ENCODE data around the gene PTPN14.

DNA sequence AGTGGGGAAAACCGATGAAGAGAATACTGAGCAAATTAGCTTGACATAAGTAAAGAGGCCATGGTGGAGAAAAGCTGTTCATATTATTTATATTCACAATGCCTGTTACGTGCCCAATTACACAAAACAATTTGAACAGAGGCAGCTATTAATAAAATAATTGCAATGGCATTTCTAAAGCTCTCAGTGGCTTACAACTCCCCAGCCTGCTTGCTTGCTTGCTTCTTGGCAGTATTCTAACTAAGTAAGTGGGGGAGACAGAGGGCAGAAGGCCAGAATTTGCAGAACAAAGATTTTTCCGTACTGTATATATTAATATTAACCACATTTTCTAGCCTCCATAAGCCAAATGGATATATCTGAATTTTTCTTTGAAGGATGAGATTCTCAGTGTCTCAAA is 12.9 kb downstream of the PTPN14 start:
- TF ChIP-seq, protein P1, sequence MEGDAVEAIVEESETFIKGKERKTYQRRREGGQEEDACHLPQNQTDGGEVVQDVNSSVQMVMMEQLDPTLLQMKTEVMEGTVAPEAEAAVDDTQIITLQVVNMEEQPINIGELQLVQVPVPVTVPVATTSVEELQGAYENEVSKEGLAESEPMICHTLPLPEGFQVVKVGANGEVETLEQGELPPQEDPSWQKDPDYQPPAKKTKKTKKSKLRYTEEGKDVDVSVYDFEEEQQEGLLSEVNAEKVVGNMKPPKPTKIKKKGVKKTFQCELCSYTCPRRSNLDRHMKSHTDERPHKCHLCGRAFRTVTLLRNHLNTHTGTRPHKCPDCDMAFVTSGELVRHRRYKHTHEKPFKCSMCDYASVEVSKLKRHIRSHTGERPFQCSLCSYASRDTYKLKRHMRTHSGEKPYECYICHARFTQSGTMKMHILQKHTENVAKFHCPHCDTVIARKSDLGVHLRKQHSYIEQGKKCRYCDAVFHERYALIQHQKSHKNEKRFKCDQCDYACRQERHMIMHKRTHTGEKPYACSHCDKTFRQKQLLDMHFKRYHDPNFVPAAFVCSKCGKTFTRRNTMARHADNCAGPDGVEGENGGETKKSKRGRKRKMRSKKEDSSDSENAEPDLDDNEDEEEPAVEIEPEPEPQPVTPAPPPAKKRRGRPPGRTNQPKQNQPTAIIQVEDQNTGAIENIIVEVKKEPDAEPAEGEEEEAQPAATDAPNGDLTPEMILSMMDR (IDR thresholded peaks at IDR 0.05; ENCODE audit: low read depth, low read length): no peak
- TF ChIP-seq POLR2A (IDR thresholded peaks at IDR 0.05; ENCODE audit: extremely low read depth, insufficient read length): no peak
- TF ChIP-seq MYC (IDR thresholded peaks at IDR 0.05; ENCODE audit: low read depth, low read length): no peak

All from NB4 (cell line).